HG03060 (cell line): ENCODE measurements around the gene PARPBP.
"Not testable (repeated sequence)": the region's sequence is repeated elsewhere in the genome, so short reads cannot be mapped to it uniquely, and the experiment has no call there.

Experiments used
- ATAC-seq: cut with Tn5 transposase; IDR thresholded peaks from one replicate; pipeline ENCODE4 v1.9.1; 2021; ENCODE audit warnings: low read depth, moderate number of reproducible peaks; ENCODE audit not compliant: unreplicated experiment

The PARPBP gene

DNA sequence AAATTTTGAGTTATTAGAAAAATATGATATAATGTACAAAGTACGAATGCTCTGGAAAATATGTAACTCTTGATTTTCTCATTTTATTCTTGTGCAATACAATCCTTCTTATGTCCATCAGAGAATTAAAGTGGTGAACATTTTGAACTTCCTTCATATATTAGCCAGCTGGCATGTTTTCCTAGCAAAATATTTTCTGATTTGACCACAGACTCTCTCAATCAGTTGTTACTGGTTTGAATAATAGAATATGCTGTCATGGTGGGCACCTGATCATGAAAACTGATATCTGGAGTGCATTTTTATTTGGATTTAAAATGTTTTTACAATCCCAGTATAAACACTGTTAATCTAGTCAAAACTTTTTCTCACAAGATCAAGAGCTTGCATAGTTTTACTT is 24.2 kb downstream of the PARPBP start:
- no peak for ATAC-seq

DNA sequence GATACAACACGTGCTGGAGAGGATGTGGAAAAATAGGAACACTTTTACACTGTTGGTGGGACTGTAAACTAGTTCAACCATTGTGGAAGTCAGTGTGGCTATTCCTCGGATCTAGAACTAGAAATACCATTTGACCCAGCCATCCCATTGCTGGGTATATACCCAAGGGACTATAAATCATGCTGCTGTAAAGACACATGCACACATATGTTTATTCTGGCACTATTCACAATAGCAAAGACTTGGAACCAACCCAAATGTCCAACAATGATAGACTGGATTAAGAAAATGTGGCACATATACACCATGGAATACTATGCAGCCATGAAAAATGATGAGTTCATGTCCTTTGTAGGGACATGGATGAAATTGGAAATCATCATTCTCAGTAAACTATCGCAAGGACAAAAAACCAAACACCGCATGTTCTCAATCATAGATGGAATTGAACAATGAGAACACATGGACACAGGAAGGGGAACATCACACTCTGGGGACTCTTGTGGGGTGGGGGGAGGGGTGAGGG is 27.1 kb downstream of the PARPBP start:
- not testable (repeated sequence) for ATAC-seq

DNA sequence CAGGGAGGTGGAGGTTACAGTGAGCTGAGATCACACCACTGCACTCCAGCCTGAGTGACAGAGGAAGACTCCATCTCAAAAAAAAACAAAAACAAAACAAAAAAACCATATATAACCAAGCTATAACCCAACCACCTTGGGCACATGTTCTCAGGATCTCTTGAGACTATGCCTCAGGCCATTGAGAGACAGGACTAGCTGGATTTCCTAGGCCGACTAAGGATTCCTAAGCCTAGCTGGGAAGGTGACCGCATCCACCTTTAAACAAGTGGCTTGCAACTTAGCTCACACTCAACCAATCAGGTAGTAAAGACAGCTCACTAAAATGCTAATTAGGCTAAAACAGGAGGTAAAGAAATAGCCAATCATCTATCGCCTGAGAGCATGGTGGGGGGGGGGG is 35.2 kb downstream of the PARPBP start:
- ATAC-seq = not testable (repeated sequence)

DNA sequence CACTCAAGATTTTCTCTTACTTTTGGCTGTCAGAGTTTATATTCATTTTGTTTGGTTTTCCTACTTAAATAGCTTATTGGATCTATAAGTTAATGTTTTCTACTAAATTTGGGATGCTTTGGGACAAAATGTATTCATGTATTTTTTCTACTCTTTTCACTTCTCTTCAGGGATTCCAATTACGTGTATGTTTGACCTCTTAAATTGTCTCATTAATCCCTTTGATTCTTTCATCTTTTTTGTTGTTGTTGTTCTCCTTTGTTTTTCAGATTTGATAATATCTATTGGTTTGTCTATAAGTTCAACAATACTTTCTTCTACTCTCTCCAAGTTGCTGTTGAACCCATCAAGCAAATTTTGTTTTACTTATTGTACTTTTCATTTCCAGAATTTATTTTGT is 43.4 kb downstream of the PARPBP start:
- ATAC-seq = no peak

DNA sequence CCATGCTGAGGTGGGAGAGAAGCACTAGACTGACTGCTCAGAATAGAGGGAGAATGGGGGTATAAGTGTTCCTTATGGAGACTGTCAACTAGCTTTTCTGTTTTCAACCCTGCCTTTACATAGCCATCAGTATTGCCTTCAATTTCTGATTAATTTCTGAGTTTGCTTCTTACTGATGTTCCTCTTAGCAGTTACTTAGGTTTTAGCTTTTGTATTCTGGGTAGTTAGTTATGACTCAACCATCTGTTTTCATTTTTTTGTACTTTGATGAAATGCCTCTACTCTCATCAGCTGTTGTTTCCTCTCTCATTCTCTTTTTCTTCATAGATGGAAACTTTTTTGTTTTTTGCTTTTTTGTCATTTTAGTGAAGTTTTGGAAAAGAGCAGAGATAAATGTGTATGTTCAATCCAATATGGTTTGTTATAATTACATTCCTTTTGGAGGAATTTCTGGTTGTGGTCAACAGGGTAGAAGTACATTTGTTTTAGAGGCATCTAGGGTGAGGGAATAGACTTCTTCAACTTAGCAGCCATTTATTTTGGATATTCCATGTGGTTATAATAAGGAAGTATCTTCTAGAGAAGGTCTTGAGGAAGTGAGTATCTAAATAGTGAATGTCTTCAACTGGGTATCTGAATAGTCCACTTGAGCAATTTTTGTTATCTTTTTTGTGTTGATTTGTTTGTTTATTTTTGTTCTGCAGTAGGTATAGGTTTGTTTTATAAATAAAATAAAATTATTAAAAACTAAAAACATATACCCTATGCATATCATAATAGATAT is 48.0 kb downstream of the PARPBP start:
- no peak for ATAC-seq

DNA sequence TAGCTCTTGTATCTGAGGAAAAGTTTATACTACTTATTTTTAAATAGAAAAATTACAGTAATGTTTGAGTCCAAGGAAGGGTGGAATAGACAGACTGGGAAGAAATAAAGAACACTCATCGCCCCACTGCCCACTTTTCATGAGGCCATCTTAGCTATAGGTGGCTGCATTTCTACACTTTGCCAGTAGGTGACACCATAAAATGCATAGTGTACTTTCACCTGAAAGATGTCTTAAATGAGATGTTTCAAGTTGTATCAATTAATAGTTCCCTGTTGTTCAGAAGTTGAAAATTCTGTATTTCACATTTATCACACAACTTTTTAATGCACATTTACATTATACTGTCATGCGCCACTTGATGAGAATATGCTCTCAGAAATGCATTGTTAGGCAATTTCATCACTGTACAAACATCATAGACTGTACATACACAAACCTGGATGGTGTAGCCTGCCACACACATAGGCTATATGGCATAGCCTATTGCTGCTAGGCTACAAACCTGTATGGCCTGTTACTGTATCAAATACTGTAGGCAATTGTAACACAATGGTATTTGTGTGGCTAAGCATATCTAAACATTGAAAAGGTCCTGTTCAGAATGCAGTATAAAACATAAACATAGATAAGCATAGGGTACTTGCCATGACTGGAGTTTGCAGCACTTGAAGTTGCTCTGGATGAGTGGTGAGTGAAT is 50.1 kb downstream of the PARPBP start:
- ATAC-seq = no peak

DNA sequence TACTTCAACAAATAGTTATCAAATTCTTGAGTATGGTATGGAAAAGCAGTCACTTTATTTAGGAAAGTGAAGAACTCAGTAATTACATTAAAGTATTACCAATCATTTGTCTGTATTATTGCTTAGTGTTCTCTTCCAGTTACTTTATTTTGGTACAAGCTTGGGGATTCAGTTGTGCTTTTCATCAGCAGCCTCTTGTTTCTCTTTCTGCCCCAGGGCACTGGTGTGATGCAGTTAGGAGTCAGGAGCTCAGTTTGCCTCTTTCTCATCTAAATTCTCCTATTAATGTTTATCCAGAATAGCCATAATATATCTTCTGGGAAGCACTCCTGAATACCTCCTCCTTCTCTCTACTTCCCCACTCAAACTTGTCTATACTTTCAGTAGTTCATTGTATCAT is 52.0 kb downstream of the PARPBP start:
- ATAC-seq = no peak

DNA sequence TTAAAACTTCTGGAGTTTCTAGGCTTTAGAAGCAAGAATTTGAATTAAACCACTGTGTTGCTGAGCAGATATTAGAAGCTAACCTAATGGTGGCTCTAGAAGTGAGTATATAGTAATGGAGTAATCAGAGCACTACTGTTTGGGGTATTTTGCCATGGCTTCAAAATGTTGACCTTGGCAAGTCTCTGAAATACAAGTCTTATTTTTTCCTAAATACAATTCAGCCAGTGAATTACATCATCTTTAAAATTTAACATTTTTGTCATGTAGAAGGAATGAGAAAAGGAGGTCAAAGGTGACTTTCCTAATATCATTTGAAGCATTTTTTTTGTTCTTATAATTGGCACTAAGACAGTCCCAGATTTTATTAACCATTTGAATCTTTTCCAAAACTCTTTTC is 52.5 kb downstream of the PARPBP start:
- ATAC-seq = no peak

DNA sequence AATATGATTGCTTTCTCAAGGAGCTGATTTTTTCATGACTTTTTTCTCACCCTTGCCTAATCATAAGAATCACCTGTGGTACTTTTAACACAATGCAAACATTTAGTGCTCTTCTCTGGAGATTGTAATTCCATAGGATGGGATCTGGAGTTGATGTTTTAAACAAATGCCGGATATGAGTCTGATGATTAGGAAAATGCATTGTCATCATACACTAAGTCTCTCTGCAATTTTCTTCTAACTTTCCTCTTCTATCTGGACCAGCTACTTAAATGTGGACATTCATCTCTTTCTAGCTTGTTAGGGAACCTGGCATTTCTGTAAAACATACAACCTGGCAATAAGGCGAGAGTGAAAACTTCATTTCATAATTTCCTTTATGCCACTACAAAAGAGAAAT is 54.1 kb downstream of the PARPBP start:
- no peak for ATAC-seq

DNA sequence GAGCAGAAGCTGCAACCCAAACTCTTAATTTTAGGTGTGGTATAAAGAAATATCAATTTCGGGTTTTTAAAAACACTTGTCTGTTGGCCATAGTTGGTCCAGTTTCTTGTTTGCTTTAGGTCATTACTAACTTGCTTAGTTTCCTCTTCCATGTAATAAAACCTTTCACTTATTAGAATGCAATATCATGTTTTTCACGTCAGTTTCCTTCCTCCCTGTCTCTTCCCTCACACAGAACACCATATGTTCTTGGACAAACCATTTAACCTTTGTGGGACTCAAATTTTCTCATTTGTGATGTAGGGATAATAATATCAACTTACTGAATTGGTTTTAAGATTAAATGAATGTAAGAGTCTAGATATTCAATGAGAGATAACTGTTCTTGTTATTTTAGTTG is 54.8 kb downstream of the PARPBP start:
- ATAC-seq = no peak

DNA sequence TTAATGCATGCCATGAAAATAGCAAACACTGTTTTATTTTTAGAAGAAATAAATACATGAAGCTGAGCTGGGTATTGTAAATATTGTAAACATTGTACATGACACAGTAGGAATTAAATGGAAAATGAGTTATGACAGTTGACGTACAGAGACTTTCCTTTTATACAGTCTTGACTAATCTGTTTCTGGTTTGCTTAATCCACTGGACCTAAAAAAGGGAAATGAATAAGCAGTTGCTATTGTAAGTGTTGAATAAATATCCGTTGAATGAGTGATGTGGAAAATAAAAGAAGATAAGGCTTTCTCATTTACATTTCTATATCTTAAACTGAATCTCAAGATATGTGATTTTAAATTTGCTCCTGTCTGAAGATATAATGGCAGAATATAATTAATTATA is 62.7 kb downstream of the PARPBP start:
- no peak for ATAC-seq

DNA sequence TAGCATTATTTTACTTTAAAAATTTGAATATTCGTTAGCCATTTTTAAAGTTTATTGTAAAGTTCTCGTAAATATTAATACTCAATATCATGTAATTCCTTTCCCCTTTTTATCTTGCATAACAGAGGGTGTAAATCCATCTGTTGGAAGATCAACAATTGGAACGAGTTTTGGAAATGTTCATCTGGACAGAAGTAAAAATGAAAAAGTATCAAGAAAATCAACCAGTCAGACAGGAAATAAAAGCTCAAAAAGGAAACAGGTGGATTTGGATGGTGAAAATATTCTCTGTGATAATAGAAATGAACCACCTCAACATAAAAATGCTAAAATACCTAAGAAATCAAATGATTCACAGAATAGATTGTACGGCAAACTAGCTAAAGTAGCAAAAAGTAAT is 75.8 kb downstream of the PARPBP start:
- ATAC-seq = no peak

DNA sequence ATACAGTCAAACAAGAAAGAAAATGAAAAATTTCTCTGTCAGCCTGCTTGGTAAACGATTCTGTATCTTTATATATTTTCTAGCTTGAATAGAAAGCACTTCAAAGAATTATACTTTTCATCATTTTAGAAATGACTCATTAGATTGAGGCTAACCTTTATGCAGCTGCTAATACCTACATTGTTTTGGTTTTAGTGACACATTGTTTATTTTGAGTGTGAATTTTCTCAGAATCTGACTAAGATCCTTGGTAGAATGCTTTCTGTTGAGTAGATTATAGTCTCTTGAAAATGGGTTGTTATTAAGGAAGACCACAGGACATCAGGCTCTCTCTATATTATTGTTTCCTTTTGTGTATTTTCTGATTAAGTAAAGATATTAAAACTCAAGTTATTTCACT is 77.8 kb downstream of the PARPBP start, which contains the start of gene PMCH:
TSS of gene PMCH (minus strand) at position 45 of the 400 bp plus-strand sequence. CDS start 63 bp downstream, outside the sequence.
- ATAC-seq = peak; percentile 74

DNA sequence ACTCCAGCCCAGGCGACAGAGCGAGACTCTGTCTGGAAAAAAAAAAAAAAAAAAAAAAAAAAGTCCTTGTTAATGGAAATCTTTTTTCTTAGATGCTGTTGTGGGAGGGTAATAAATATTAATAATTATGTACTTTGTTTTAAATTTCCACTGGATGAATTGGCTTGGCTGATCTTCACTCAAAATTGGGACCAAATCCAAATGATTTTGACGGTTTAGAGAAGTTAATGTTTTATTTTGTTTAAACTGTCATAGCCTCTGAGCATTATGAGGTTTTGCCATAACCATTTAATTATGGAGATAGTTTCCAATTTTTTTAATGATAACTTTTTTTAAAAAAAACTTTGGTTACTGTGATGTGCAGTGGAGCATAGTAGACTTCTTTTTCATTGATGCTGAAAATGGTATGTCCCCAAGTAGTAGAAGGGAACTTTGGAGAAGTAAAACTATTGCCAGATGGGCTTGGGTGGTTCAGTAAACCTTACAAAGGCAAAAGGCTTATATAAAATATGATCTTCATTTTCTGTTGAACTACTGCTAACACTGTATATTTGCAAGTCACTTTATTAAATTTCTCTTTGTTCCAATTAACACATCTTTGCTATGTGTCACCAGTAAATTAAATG is 81.6 kb downstream of the PARPBP start:
- no peak for ATAC-seq

DNA sequence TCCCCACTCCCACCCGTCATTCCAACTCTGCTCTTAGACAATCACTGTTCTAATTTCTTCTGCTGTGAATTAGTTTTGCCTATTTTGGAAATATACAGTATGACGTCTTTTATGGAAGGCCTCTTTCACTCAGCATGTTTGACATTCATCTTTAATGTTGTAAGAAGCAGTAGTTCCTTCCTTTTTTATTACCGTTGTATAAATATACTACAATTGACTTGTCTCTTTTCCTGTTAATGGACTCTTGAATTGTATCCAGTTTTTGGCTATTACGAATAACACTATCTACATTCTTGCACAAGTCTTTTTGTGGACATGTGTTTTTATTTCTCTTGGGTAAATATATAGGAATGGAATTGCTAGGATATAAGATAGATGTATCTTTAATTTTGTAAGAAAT is 82.6 kb downstream of the PARPBP start:
- ATAC-seq = no peak

DNA sequence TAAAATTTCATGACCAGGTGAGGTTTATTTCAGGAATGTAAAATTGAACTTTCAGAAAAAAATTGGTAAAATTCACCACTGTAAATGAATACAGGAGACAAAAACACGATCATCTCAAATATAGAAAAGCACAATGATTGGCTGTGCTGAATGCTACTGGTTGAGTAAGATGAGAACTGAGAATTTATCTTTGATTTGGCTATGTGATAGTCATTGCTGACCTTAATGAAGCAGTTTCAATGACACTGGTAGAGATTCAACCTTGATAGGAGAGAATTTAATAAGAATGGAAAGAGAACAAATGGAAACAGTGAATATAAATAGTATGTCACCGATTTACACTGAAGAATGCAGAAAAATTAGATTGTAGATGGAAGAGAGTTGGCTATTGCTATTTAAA is 84.0 kb downstream of the PARPBP start:
- no peak for ATAC-seq

DNA sequence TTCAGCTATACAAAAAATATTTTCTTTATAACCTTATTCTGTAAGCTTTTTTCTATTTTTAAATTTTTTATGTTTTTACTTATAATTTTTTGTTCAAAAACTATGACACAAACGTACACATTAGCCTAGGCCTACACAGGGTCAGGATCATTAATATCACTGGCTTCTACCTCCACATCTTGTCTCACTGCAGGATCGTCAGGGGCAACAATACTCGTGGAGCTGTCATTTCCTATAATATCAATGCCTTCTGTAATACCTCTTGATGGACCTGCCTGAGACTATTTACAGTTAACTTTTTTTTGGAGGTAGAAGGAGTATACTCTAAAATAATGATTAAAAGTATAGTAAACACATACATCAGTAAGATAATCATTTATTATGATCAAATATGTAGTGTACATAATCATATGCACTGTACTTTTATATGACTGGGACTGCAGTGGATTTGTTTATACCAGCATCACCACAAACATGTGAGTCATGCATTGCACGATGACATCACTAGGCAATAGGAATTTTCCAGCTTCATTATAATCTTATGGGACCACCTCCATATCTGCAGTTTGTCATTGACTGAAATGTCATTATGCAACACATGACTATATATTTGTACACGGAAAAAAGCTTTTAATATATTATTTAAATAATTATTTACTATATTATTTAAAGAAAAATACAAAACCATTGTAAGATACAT is 96.2 kb downstream of the PARPBP start:
- no peak for ATAC-seq

DNA sequence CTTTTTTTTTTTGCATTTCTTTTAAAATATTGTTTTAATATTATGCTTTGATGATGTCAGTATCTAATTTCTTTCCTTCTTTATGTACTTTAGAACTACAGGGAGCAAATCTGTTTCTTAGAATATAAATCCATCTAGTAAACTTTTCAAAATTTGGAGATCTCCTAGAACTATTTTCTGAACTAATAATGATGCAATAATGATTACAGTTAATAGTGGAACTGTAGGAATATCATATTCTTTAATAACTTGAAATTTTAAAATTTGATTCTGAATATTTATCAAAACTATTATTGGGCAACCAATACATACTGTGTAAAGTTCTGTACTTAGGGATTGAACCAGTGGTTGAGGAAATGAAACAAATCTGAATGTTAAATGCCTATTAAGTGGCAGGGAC is 100.8 kb downstream of the PARPBP start:
- ATAC-seq = no peak

DNA sequence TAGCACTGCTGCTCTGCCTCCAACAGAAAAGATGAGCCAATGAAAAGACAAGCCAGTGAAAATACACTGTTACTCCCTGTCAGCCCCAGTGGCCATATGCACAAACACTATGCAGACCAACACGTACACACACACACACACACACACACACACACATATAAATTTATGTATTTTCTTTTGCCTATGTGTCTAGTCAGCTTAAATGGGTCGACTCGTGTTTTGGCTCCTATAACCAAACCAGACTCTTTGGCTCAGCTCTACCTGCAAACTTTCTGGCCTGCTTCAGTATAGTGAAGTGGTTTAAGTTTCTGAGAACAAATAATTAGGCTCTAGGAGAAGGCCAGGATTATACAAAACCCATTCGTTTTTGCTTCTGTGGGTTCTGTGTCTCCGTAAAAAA is 108.0 kb downstream of the PARPBP start:
- no peak for ATAC-seq

DNA sequence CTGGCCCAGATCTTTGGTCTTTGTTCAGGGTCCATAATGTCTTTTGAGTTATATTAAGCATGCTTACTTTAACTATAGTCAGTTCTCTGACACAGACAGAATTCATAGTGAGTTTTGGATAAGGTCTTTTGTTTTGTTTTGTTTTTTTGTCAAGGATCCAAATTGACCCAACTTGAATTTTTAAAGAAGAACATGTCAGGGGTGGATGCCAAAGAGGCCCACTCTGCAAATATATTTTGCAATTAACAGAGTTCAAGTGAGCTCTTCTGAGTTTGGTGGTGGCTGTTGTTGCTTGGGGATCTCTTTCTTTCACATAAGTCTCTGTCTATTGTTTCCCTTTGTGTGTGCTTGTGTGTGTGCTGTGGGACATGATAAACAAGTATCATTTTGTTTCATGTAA is 112.1 kb downstream of the PARPBP start:
- no peak for ATAC-seq

DNA sequence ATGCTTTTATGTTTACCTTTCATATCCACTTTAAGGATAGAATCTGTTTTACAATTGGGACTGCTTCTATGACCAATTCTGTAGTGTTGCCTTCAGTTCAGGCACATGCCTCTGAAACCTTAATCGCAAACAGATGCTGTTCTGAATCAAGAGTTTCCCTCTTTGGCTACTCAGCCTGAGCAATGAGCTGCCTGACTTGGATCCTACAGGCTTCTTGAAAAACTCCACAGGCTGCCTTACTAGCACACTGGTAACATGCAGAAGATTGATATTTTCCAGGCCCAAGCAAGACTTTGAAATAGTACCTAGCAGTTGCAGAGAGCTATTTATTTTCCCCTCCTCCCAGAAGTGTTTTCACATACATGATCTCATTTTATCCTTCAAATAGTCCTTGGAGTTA is 112.5 kb downstream of the PARPBP start:
- ATAC-seq = no peak
